ENCODE results near the gene WDR55. TPM values are rescaled to one million over a fixed set of nuclear protein-coding genes. Genes with fewer than 3 reads are reported as not detected.

WDR55 gene
- total RNA-seq, 4 donors from 2014 or later, result 10.9 to 18.7 (median 15.1) TPM

GRCh38 chr5:140632366-140633020 is 32.2 kb upstream of the WDR55 start:
- Histone ChIP-seq H3K4me3 (peak overlapping the region; percentile 55 to 67 (median 60)), H3K9me3 (no peaks in the 10 kb centered on the region), H3K27me3 (no peaks in the 10 kb centered on the region), H3K27ac (peak overlapping the region; percentile 70 to 78 (median 75)), H3K36me3 (no peaks in the 10 kb centered on the region), H3K4me1 (peaks cover 8 to 13% of the 10 kb centered on the region in 2 donors)
- ATAC-seq (peak; percentile 75 to 76), DNase-seq (peak; percentile 24 to 66)
- in situ Hi-C loops (cut with MboI; ENCODE audit: low sequenced_read_pairs in 4 of 4), result loop anchor here in 3 of 4 donors (5.0 to 10.0 kb wide), 3 partner anchors 48 to 58 kb away; no protein-coding TSS in a partner anchor
- TF ChIP-seq POLR2A (IDR thresholded peaks at IDR 0.05), result peak; percentile 15 to 47
- TF ChIP-seq, protein P1, sequence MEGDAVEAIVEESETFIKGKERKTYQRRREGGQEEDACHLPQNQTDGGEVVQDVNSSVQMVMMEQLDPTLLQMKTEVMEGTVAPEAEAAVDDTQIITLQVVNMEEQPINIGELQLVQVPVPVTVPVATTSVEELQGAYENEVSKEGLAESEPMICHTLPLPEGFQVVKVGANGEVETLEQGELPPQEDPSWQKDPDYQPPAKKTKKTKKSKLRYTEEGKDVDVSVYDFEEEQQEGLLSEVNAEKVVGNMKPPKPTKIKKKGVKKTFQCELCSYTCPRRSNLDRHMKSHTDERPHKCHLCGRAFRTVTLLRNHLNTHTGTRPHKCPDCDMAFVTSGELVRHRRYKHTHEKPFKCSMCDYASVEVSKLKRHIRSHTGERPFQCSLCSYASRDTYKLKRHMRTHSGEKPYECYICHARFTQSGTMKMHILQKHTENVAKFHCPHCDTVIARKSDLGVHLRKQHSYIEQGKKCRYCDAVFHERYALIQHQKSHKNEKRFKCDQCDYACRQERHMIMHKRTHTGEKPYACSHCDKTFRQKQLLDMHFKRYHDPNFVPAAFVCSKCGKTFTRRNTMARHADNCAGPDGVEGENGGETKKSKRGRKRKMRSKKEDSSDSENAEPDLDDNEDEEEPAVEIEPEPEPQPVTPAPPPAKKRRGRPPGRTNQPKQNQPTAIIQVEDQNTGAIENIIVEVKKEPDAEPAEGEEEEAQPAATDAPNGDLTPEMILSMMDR (IDR thresholded peaks at IDR 0.05 in 4 of 5, conservative IDR thresholded peaks at IDR 0.05 in 1 of 5), result no peak
- intact Hi-C loops (cut with DNase I; ENCODE audit: low total_unique reads), result no loop called here

DNA sequence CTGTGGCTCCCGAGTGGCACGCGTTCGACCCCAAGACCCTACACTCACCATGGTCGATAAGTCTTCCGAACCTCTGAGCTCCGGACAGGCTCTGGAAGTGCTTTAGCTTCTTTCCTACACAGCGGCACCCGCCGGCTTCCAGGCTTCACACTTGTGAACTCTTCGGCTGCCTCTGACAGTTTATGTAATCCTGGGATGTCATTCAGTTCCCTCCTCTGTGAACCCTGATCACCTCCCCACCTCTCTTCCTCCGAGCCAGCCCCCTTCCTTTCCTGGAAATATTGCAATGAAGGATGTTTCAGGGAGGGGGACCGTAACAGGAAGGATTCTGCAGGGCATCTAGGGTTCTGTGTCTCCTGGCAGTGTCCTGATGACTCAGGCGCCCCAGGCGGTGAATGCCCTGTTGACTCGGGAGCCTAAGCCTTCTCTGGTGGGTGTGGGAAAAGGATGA is 31.7 kb upstream of the WDR55 start, which contains the start of gene CD14:
TSS of gene CD14 (minus strand) at position 155 of the 451 bp plus-strand sequence. CDS start at position 51, 104 bp downstream.
- in situ Hi-C loops (cut with MboI; ENCODE audit: low sequenced_read_pairs in 4 of 4) (loop anchor here in 3 of 4 donors (5.0 to 10.0 kb wide), 3 partner anchors 48 to 58 kb away; no protein-coding TSS in a partner anchor), intact Hi-C loops (cut with DNase I; ENCODE audit: low total_unique reads) (no loop called here)
- Histone ChIP-seq H3K27ac (peak within 1 kb of the TSS; percentile 70 to 78 (median 75)), H3K36me3 (no peaks in the 10 kb centered on the region), H3K4me3 (peak within 1 kb of the TSS; percentile 55 to 67 (median 60)), H3K27me3 (no peaks in the 10 kb centered on the region), H3K4me1 (peaks cover 8 to 13% of the 10 kb centered on the region in 2 donors), H3K9me3 (no peaks in the 10 kb centered on the region)
- ATAC-seq (peak; percentile 47 to 56), DNase-seq (peak; percentile 36 to 61)
- TF ChIP-seq, protein P1 (IDR thresholded peaks at IDR 0.05 in 4 of 5, conservative IDR thresholded peaks at IDR 0.05 in 1 of 5), result no peak
- no peak for TF ChIP-seq POLR2A (IDR thresholded peaks at IDR 0.05)

DNA sequence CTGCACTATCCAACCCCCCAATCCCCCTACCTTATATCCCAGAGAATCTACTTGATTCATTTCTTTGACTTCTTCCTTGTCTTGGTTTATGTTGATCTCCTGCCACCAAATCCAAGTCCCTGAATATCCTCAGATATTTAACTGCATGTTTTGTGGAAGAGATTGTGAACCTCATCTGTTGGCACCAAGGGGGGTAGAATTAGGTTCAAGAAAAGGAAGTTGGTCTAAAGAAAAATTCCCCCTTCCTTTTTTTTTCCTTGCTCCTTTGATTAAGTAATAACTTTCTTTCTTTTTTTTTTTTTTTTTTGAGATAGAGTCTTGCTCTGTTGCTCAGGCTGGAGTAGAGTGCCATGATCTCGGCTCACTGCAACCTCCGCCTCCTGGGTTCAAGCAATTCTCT is 31.2 kb upstream of the WDR55 start:
- in situ Hi-C loops (cut with MboI; ENCODE audit: low sequenced_read_pairs in 4 of 4), result loop anchor here in 3 of 4 donors (5.0 to 10.0 kb wide), 3 partner anchors 49 to 59 kb away; no protein-coding TSS in a partner anchor
- intact Hi-C loops (cut with DNase I; ENCODE audit: low total_unique reads), result no loop called here
- no peak for ATAC-seq
- Histone ChIP-seq H3K9me3 (no peaks in the 10 kb centered on the region), H3K4me3 (peak overlapping the region in 3 of 4 donors; percentile 58 to 67 (median 61)), H3K27me3 (no peaks in the 10 kb centered on the region), H3K27ac (peak overlapping the region; percentile 70 to 78 (median 75)), H3K4me1 (peaks cover 8 to 13% of the 10 kb centered on the region in 2 donors), H3K36me3 (no peaks in the 10 kb centered on the region)
- no peak for DNase-seq
- TF ChIP-seq, protein P1 (IDR thresholded peaks at IDR 0.05 in 4 of 5, conservative IDR thresholded peaks at IDR 0.05 in 1 of 5), result no peak
- no peak for TF ChIP-seq POLR2A (IDR thresholded peaks at IDR 0.05)

DNA sequence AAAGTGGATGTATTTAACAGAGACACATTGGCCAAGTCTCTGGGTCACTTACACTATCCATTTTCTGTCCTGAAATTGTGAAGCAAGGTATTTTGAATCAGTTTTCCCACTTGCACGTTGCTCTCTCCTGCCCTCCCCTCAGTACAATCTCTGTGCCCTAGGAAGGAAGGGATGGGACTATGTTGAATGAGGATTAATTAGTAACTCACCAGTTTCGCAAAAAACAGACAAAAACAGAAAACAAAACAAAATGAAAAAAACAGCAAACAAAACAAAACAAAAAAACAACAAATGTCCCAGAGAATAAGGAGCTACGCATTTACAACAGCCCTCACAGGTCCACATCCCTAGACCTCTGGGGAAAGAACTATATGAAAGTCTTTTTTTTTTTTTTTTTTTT is 30.6 kb upstream of the WDR55 start:
- Histone ChIP-seq H3K27ac (no peak overlapping the region), H3K9me3 (no peaks in the 10 kb centered on the region), H3K27me3 (no peaks in the 10 kb centered on the region), H3K36me3 (no peaks in the 10 kb centered on the region), H3K4me1 (peaks cover 13 to 17% of the 10 kb centered on the region in 2 donors), H3K4me3 (no peak overlapping the region)
- intact Hi-C loops (cut with DNase I; ENCODE audit: low total_unique reads), result no loop called here
- TF ChIP-seq, protein P1 (IDR thresholded peaks at IDR 0.05 in 4 of 5, conservative IDR thresholded peaks at IDR 0.05 in 1 of 5), result no peak
- no peak for TF ChIP-seq POLR2A (IDR thresholded peaks at IDR 0.05)
- in situ Hi-C loops (cut with MboI; ENCODE audit: low sequenced_read_pairs in 4 of 4), result loop anchor here in 3 of 4 donors (5.0 to 10.0 kb wide), 3 partner anchors 49 to 59 kb away; no protein-coding TSS in a partner anchor
- no peak for DNase-seq
- no peak for ATAC-seq

All from gastrocnemius medialis (tissue), 4 donors.